Activated T-helper 17 cell treated with anti-CD3 and anti-CD28 coated beads, Interleukin-2, amount 50 U/mL, for 72 hours (primary cell): Measurements from ENCODE around the gene ENOX1. TPM values are rescaled to one million over a fixed set of nuclear protein-coding genes. Genes with fewer than 3 reads are reported as not detected.
"Not testable (repeated sequence)": the region's sequence is repeated elsewhere in the genome, so short reads cannot be mapped to it uniquely, and the experiment has no call there.

Source experiments
- ATAC-seq: fragments of 150-1000 bp; cut with Tn5 transposase; replicated peaks from 2 replicates; pipeline ENCODE4 v1.10.0; 2021; ENCODE audit warnings: mild to moderate bottlenecking, moderate library complexity
- H3K27ac Mint-ChIP-seq: one replicate; pipeline ENCODE4 v1.8.0; 2022; ENCODE audit warnings: mixed read lengths
- H3K27me3 Mint-ChIP-seq: one replicate; pipeline ENCODE4 v1.8.0; 2022; ENCODE audit warnings: mixed read lengths
- H3K36me3 Mint-ChIP-seq: one replicate; pipeline ENCODE4 v1.8.0; 2022; ENCODE audit warnings: low read depth, mild to moderate bottlenecking, mixed read lengths
- H3K4me1 Mint-ChIP-seq: one replicate; pipeline ENCODE4 v1.8.0; 2022; ENCODE audit warnings: mixed read lengths
- H3K4me3 Mint-ChIP-seq: one replicate; pipeline ENCODE4 v1.8.0; 2022; ENCODE audit warnings: mild to moderate bottlenecking, mixed read lengths
- H3K9me3 Mint-ChIP-seq: one replicate; pipeline ENCODE4 v1.8.0; 2022; ENCODE audit warnings: mixed read lengths
- total RNA-seq, 2 donors: library from RNA; stranded (reverse); gene quantifications; one replicate each; pipeline ENCODE4 v1.2.3, GENCODE V29; 2022

Gene ENOX1
- total RNA-seq, 2 donors from 2014 or later, result 1.7 TPM; not detected in 1

DNA sequence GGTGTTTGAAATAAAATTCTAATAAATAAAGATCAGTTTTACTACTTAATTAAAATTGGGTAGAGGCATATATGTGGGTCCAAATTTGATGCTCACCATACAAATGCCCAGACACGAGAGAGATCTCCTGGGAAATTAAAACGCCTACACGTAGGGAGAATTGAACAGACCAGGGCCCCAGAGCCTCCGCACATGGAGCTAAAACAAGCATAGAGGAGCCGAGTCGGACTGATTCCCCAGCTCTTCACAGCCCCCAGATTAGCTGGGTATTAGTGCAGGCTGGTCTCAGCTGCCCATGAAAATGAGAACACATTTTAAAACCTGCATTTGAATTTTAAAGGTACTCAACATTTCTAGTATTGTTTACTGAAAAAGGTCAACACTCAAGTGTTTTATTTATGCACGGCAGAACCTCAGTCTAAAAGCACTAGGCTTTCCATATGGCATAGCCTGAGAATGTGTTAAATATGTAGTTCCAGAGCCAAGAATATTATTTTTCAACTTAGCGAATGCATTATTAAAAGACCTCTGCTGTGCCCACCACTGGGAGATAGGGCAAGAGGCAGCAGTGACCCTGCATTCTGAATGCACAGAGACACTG, 344.8 kb downstream of the ENOX1 start:
- ATAC-seq, result no peak
- H3K9me3 Mint-ChIP-seq, result no peaks in the 10 kb centered on the region
- peaks cover 14% of the 10 kb centered on the region for H3K27me3 Mint-ChIP-seq
- no peaks in the 10 kb centered on the region for H3K36me3 Mint-ChIP-seq
- no peaks in the 10 kb centered on the region for H3K4me1 Mint-ChIP-seq
- H3K4me3 Mint-ChIP-seq, result no peak overlapping the region
- H3K27ac Mint-ChIP-seq, result no peak overlapping the region

DNA sequence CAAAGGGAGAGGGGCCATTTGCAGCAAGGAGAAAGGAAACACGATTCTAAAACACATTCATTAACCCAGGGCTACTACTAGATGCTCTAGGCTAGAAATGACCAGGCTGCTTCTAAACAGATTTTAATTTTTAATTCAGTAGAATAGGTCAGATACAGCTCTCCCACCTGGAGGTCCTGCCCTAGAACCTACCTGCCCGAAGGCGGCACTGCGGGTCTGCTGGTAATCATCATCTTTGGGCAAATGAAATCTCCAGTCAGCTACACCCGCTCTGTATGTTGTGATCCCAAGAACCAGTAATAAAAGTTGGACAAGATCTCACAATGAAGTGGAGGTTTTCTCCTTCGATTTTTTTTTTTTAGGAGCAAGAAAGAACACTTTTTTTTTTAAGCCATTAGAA, 345.3 kb downstream of the ENOX1 start:
- Mint-ChIP-seq H3K27ac (no peak overlapping the region), H3K9me3 (no peaks in the 10 kb centered on the region), H3K4me1 (no peaks in the 10 kb centered on the region), H3K27me3 (peaks cover 11% of the 10 kb centered on the region), H3K36me3 (no peaks in the 10 kb centered on the region), H3K4me3 (no peak overlapping the region)
- ATAC-seq, result no peak

DNA sequence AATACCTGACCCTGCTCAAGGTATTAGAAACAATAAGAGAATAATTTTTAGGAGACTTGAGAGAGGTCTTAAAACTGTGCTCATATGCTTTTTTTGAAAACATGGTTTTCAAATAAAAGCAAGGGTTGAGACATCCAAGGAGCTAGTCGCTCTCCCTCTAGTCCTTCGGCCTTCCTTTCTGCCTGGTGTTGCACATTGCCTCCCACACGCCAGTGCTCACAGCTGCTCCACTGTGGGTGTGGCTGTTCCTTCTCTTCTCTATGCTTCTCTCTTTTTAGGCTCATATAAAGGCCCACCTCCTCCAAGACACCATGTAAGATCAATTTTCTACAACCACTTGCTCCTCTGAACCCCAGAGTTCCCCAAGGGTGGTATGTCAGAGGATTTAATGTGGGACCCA, 352.6 kb downstream of the ENOX1 start:
- Mint-ChIP-seq H3K4me3 (no peak overlapping the region), H3K4me1 (no peaks in the 10 kb centered on the region), H3K27ac (no peak overlapping the region), H3K36me3 (no peaks in the 10 kb centered on the region), H3K9me3 (no peaks in the 10 kb centered on the region), H3K27me3 (peaks cover 15% of the 10 kb centered on the region)
- ATAC-seq, result no peak

DNA sequence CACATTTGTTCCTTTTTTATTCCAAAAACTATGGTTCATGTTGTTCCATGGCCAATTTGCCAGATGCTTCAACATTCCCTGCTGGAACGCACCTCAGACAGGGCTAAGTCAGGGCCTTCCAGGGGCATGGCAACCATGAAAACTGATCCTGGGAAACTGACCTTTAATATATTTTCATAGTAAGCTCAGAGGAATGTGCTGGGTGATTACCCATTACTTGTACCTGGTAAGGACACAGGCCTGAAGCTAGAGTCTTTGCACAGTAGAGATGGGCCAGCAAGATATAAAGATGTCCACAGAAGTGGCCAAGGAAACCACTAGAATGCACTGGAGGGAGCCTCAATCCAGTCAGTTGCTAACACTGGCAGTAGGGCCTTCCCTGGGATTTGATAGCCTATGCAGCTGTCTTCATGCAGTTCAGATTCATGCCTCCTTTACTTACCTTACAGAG, 353.1 kb downstream of the ENOX1 start:
- no peaks in the 10 kb centered on the region for H3K4me1 Mint-ChIP-seq
- no peak overlapping the region for H3K27ac Mint-ChIP-seq
- no peaks in the 10 kb centered on the region for H3K36me3 Mint-ChIP-seq
- peaks cover 15% of the 10 kb centered on the region for H3K27me3 Mint-ChIP-seq
- ATAC-seq, result no peak
- H3K4me3 Mint-ChIP-seq, result no peak overlapping the region
- H3K9me3 Mint-ChIP-seq, result no peaks in the 10 kb centered on the region

DNA sequence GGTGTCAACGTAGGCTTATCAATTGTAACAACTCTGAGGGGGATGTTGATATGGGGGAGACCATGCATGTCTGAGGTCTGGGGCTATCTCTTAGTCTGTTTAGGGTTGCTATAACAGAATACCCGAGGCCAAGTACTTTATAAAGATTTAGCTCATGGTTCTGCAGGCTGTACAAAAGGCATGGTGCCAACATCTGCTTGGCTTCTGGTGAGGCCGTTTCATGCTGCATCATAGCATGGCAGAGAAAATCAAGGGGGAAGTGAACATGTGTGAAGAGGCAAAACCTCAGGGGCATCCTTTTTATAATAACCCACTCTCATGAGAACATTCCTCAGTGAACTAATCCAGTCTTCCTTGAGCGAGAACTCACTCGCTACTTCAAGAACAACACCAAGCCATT, 353.8 kb downstream of the ENOX1 start:
- Mint-ChIP-seq H3K4me3 (no peak overlapping the region), H3K9me3 (no peaks in the 10 kb centered on the region), H3K36me3 (no peaks in the 10 kb centered on the region), H3K27me3 (peaks cover 12% of the 10 kb centered on the region), H3K27ac (no peak overlapping the region), H3K4me1 (no peaks in the 10 kb centered on the region)
- ATAC-seq, result no peak

DNA sequence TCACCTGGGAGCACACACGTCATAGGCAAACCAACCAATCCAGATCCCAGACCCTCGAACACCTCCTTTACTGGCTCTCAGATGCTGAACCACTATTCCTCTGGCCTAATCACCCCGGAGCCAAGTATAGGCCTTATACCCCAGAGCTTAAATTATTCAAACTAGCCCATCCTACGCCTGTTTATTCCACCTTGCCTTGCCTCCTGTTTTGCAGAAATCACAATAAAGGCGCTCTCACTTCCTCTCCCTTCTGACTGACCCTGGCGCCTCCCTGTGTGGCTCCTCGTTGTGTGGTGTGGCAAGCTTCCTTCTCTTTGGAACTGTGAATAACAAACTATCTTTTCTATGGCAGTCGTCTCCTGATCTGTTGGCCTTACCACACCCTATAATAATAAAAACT, 354.9 kb downstream of the ENOX1 start:
- no peak for ATAC-seq
- H3K4me3 Mint-ChIP-seq, result no peak overlapping the region
- no peak overlapping the region for H3K27ac Mint-ChIP-seq
- H3K27me3 Mint-ChIP-seq, result peaks cover 11% of the 10 kb centered on the region
- no peaks in the 10 kb centered on the region for H3K9me3 Mint-ChIP-seq
- no peaks in the 10 kb centered on the region for H3K36me3 Mint-ChIP-seq
- H3K4me1 Mint-ChIP-seq, result no peaks in the 10 kb centered on the region

DNA sequence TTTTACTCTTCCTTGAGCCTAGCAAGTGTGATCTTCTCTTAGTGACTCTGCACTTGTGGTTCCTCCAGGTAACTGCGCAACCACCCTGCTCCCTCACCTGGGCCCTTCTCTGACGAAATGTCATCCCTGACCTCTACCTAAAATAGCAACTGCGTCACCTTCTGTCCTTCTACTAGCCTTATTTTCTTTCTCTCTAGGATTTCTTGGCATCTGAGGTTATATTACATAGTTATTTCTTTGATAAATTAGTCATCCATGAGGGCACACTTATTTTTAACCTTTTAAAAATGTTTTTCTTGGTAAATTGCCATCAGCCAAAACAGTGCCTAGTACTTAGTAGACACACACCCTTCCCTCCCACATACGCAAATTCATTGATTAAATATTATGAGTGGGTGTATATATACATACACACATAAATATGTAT, 355.5 kb downstream of the ENOX1 start:
- H3K4me3 Mint-ChIP-seq, result no peak overlapping the region
- H3K36me3 Mint-ChIP-seq, result no peaks in the 10 kb centered on the region
- ATAC-seq, result no peak
- no peak overlapping the region for H3K27ac Mint-ChIP-seq
- peaks cover 11% of the 10 kb centered on the region for H3K27me3 Mint-ChIP-seq
- no peaks in the 10 kb centered on the region for H3K9me3 Mint-ChIP-seq
- no peaks in the 10 kb centered on the region for H3K4me1 Mint-ChIP-seq

DNA sequence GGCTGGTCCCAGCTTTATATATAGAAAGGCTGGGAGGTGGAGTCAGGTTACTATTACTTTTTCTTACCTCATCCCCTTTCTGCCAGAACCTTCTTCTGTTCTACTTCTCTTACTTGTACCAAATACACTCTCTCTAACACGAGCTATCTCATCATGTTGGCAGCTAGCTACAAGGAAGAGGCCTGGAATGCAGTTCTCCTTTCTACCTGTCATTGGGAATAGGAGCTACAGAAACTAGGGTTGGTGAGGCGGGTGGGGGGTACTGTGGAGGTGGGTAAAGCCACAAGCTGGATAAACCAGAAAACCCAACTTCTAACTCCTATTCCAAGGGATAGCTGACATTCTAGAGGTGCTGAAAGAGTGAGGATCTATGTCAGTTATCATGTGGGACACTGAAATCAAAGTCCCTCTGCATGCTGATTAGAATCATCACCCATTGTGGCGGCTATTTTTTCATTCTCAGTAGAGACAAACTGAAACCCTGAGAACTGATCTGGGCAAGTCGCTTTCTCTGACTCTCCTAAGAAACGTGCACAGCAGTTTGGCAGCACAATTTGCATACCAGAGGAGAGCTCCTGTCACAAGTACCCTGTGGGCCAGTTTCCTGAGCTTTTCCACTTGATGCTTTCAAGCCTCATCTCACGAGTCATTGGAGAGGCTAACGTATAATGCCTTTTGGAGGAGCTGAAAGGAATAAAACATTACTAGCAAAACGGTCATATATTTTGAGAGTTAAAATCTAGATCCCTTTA, 358.1 kb downstream of the ENOX1 start:
- Mint-ChIP-seq H3K4me3 (no peak overlapping the region), H3K4me1 (no peaks in the 10 kb centered on the region), H3K27ac (no peak overlapping the region), H3K36me3 (no peaks in the 10 kb centered on the region), H3K9me3 (no peaks in the 10 kb centered on the region), H3K27me3 (peaks cover 11% of the 10 kb centered on the region)
- ATAC-seq, result no peak

DNA sequence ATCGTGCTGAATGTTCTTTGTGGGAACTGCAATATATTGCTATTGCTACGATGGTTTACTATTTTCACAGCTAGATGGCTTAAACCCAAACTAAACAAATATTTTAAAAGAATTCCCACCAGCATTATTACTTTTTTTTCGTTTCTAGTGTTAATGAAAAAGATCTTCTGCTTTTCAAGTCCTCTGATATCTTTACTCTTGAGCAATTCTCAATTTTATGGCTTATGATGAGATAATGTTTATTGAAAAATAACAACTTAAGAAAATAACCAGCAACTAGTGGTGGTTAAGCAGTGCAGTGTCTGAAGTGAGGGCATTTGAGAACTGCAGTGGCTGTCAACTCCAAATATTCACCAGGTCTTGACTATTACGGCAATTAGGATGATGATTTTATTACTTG, 360.4 kb downstream of the ENOX1 start:
- H3K4me1 Mint-ChIP-seq, result no peaks in the 10 kb centered on the region
- peaks cover 3% of the 10 kb centered on the region for H3K27me3 Mint-ChIP-seq
- H3K36me3 Mint-ChIP-seq, result no peaks in the 10 kb centered on the region
- no peaks in the 10 kb centered on the region for H3K9me3 Mint-ChIP-seq
- no peak overlapping the region for H3K4me3 Mint-ChIP-seq
- no peak overlapping the region for H3K27ac Mint-ChIP-seq
- no peak for ATAC-seq

DNA sequence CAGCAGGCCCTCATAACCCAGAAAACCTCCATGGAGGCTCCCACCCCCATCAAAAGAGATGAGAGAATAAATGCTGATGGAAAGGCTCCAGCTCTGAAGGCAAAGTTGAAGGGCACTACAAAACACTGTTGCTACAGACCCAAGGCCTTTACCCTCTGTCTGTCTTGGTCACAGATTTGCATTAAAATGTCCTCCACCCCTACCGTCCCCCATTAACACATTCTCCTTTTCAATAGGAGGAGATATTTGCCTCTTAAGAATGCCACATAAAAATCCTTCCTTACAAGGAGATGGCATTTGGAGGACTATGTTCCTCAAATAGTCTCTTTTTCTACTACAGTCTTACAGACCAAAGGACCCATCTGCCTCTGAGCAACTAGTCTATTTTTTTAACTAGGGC, 361.5 kb downstream of the ENOX1 start:
- Mint-ChIP-seq H3K4me3 (no peak overlapping the region), H3K36me3 (no peaks in the 10 kb centered on the region), H3K27me3 (no peaks in the 10 kb centered on the region), H3K4me1 (no peaks in the 10 kb centered on the region), H3K9me3 (no peaks in the 10 kb centered on the region), H3K27ac (no peak overlapping the region)
- no peak for ATAC-seq

DNA sequence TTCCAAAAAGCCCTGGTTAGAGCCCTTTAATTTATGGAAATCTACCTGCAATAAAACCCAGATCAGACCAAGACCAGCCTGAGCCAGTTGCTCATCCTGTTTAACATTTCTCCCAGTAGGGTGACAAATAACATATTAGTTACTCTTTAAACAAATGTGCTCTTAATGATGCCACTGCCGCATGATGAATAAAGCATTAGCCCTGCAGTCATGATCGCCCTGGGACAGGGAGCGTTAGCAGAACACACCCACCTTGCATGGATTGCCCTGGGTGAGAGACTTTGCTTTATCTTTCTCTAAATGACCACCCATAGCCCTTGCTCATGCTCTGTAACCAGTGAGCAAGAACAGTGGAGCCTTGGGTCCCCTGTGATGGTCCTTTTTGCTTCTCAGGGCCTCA, 362.4 kb downstream of the ENOX1 start:
- Mint-ChIP-seq H3K4me1 (no peaks in the 10 kb centered on the region), H3K9me3 (no peaks in the 10 kb centered on the region), H3K4me3 (no peak overlapping the region), H3K27me3 (no peaks in the 10 kb centered on the region), H3K36me3 (no peaks in the 10 kb centered on the region), H3K27ac (no peak overlapping the region)
- no peak for ATAC-seq

DNA sequence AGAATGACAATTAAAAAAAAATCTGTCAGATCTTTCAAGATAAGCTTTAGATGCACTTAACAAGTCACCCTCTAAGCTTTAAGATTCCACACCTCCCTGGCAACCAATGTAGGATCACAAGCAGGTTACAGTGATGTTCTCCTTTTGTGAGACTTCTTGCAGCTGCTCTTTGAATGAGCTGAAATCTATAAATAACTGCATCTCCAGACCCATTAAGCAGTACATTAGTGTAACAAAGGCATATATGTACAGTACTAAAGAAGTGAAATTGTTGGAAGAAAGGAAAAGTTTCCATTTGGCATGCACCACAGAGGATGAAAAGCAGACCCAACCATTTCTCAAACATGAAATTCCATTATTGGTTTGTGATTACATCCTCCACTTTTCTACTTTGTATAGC, 364.7 kb downstream of the ENOX1 start:
- H3K9me3 Mint-ChIP-seq, result no peaks in the 10 kb centered on the region
- ATAC-seq, result no peak

DNA sequence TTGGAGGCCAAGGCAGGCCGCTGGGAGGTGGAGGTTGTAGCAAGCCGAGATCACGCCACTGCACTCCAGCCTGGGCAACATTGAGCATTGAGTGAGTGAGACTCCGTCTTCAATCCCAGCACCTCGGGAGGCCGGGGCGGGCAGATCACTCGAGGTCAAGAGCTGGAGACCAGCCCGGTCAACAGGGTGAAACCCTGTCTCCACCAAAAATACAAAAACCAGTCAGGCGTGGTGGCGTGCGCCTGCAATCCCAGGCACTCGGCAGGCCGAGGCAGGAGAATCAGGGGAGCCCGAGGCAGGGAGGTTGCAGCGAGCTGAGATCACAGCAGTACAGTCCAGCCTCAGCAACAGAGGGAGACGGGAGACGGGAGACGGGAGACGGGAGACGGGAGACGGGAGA, 369.9 kb downstream of the ENOX1 start:
- H3K4me1 Mint-ChIP-seq, H3K27ac Mint-ChIP-seq, H3K36me3 Mint-ChIP-seq, H3K27me3 Mint-ChIP-seq, ATAC-seq, H3K4me3 Mint-ChIP-seq, H3K9me3 Mint-ChIP-seq: not testable (repeated sequence)

More for the DNA sequence above, 364.7 kb downstream of the ENOX1 start:
- H3K36me3 Mint-ChIP-seq, result no peaks in the 10 kb centered on the region
- H3K4me1 Mint-ChIP-seq, result no peaks in the 10 kb centered on the region
- H3K4me3 Mint-ChIP-seq, result no peak overlapping the region
- no peaks in the 10 kb centered on the region for H3K27me3 Mint-ChIP-seq
- no peak overlapping the region for H3K27ac Mint-ChIP-seq

DNA sequence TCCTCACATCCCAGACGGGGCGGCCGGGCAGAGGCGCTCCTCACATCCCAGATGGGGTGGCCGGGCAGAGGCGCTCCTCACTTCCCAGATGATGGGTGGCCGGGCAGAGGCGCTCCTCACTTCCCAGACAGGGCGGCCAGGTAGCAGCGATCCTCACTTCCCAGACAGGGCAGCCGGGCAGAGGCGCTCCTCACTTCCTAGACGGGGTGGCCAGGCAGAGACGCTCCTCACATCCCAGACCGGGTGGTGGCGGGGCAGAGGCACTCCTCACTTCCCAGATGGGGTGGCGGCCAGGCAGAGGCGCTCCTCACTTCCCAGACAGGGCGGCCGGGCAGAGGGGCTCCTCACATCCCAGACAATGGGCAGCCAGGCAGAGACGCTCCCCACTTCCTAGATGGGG, 370.4 kb downstream of the ENOX1 start:
- not testable (repeated sequence) for H3K9me3 Mint-ChIP-seq, H3K36me3 Mint-ChIP-seq, H3K4me1 Mint-ChIP-seq

DNA sequence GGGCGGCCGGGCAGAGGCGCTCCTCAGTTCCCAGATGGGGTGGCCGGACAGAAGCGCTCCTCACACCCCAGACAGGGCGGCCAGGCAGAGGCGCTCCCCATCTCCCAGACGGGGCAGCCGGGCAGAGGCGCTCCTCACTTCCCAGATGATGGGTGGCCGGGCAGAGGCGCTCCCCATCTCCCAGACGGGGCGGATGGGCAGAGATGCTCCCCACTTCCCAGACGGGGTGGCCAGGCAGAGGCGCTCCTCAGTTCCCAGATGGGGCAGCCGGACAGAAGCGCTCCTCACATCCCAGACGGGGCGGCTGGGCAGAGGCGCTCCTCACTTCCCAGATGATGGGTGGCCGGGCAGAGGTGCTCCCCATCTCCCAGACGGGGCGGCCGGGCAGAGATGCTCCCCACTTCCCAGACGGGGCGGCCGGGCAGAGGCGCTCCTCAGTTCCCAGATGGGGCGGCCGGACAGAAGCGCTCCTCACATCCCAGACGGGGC, 370.8 kb downstream of the ENOX1 start:
- not testable (repeated sequence) for H3K27ac Mint-ChIP-seq, H3K36me3 Mint-ChIP-seq, H3K4me3 Mint-ChIP-seq, H3K4me1 Mint-ChIP-seq, H3K9me3 Mint-ChIP-seq, ATAC-seq
- H3K27me3 Mint-ChIP-seq, result peaks cover 10% of the 10 kb centered on the region

More for the DNA sequence above, 370.4 kb downstream of the ENOX1 start:
- not testable (repeated sequence) for H3K4me3 Mint-ChIP-seq, H3K27me3 Mint-ChIP-seq, ATAC-seq, H3K27ac Mint-ChIP-seq
